ENCODE data around the gene ENPEP.

DNA sequence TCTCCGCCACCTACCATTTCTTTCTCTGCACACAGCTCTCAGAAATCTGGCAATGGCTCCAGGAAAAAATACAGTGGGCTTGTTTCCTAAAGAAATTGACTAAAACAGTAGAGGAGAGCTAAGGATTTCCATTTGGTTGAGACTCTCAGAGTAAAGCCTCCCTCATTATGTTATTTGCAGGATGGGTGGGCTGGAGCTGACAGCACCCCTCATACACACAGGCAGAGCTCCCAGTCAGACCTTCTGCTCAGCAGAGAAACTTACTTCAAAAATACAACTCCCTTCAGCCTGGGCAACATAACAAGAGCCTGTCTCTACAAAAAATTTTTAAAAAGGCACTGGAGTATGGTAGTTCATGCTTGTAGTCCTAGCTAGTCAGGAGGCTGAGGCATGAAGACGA is 44.9 kb downstream of the ENPEP start:
- TF ChIP-seq POLR2A (IDR thresholded peaks at IDR 0.05): no peak
- TF ChIP-seq, protein P1, sequence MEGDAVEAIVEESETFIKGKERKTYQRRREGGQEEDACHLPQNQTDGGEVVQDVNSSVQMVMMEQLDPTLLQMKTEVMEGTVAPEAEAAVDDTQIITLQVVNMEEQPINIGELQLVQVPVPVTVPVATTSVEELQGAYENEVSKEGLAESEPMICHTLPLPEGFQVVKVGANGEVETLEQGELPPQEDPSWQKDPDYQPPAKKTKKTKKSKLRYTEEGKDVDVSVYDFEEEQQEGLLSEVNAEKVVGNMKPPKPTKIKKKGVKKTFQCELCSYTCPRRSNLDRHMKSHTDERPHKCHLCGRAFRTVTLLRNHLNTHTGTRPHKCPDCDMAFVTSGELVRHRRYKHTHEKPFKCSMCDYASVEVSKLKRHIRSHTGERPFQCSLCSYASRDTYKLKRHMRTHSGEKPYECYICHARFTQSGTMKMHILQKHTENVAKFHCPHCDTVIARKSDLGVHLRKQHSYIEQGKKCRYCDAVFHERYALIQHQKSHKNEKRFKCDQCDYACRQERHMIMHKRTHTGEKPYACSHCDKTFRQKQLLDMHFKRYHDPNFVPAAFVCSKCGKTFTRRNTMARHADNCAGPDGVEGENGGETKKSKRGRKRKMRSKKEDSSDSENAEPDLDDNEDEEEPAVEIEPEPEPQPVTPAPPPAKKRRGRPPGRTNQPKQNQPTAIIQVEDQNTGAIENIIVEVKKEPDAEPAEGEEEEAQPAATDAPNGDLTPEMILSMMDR (IDR thresholded peaks at IDR 0.05): no peak

Data from adrenal gland (tissue), 5 donors.